Epithelial cell of proximal tubule (primary cell): Measurements from ENCODE around the gene BAIAP2L1. TPM values are rescaled to one million over a fixed set of nuclear protein-coding genes. Genes with fewer than 3 reads are reported as not detected.
"Not testable (repeated sequence)": the region's sequence is repeated elsewhere in the genome, so short reads cannot be mapped to it uniquely, and the experiment has no call there.

Source experiments
- DNase-seq: peaks from one replicate; pipeline ENCODE4 v3.0.0-alpha.2; 2011; ENCODE audit warnings: low read depth
- H3K4me3 ChIP-seq: 2 replicates; pipeline ENCODE4 v1.5.1; 2011; ENCODE audit warnings: low read depth, mild to moderate bottlenecking, low read length
- CTCF ChIP-seq: conservative IDR thresholded peaks from 2 replicates; pipeline ENCODE4 v1.5.1; 2012; ENCODE audit warnings: low read depth, mild to moderate bottlenecking, low read length
- total RNA-seq: library from RNA; depleted of rRNA; stranded (reverse); fragments of >200 nt; gene quantifications from 2 replicates; pipeline ENCODE4 v1.2.3, GENCODE V29; 2015

Gene BAIAP2L1
- total RNA-seq = 25.3 and 46.8 TPM in 2 replicates

DNA sequence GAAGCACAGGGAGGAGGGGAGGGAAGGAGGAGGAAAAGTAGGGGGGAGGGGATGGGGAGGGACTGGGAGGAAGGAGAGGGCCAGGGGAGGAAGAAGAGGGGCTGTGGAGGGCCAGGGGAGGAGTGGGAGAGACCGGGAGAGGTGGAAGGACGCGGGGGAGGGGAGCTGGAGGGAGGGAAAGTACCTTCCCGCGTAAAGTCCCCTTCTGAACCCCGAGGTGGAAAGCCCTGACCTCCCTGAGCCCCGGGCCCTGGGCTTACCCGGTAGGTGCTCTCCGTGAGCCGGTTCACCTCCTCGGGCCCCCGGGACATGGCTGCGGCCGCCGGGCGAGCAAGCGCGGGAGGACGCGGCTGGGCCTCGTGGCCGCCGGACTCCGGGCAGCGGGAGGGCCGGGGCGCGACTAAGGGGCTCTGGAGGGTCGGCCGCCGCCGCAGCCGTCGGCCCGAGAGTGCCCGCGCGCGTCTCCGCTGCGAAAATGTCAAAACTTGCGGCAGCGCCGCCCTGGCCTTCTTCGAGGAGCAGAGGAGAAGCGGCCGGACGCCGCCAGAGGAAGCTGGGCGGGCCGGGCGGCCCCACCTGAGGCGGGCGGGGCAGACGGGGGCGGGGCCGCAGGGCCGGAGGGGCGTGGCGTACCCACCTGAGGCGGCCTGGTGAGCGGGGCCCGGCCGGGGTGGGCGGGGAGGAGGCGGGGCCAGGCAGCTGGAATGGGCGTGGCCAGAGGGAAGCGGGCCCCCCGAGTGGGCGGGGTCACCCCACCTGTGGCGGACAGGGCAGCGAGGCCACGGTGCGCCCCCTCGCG lies at the start of gene BAIAP2L1:
TSS of gene BAIAP2L1 (minus strand) at position 549 of the 799 bp plus-strand sequence. CDS start at position 311, 238 bp downstream.
- H3K4me3 ChIP-seq = peak within 1 kb of the TSS; percentile 96
- TF ChIP-seq CTCF = no peak
- DNase-seq = no peak

DNA sequence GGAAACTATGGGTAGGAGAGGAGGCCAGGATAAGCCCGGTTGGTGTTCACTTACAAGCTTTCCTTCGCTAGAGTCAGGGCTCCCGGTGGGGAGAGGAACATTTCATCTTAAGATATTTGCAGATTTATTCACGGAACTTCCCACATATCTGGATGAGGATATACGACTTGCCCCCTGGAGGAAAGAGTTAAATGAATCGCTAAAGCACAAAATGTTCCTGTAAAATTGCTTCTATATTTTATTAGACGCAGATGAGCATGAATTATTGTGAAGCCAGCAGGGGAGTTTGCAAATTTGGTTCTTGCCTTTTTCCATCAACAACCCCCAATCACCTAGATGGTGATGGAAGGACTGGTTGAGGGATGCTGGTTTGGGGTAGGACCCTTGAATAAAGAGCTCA lies 47.9 kb upstream of the BAIAP2L1 start:
- no peak for DNase-seq
- no peak for TF ChIP-seq CTCF
- H3K4me3 ChIP-seq = no peak overlapping the region

- H3K4me3 ChIP-seq, DNase-seq: not testable (repeated sequence)
Observed at GRCh38 chr7:98440992-98441391, 40.1 kb upstream of the BAIAP2L1 start.

GRCh38 chr7:98439484-98439883 lies 38.6 kb upstream of the BAIAP2L1 start:
- no peak for DNase-seq
- no peak overlapping the region for H3K4me3 ChIP-seq
- no peak for TF ChIP-seq CTCF

DNA sequence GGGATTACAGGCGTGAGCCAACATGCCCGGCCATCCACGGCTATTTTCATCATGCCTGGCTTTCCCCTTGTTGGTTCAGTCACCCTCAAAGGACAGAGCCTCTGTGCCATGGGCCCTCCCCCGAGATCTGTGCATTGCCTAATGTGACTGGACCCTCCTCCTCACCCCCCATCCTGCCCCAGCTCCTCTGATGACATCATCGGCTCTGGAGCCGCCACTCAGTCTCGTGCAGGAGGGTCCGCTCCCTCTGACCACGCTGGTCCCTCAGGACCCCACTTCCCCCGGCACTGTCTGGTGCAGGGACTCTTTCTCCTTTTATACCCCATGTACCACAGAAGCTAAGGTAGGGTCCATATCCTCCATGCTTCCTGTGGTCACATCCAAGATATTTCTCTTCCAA lies 33.2 kb upstream of the BAIAP2L1 start:
- H3K4me3 ChIP-seq = no peak overlapping the region
- TF ChIP-seq CTCF = no peak
- DNase-seq = no peak

DNA sequence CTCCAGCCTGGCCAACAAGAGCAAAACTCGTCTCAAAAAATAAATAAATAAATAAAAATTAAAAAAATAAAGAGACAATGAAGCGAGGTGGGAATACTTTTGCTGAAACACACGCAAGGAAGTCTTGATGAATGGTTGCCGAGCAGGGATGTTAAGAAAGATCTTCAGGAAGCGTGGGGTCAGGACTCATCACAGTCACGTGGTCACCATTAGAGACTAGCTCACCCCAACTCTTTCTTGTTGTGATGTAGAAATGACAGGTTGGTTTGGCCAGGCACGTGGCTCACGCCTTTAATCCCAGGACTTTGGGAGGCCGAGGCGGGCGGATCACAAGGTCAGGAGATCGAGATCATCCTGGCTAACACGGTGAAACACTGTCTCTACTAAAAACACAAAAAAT lies 28.9 kb upstream of the BAIAP2L1 start:
- no peak overlapping the region for H3K4me3 ChIP-seq
- no peak for DNase-seq
- no peak for TF ChIP-seq CTCF

DNA sequence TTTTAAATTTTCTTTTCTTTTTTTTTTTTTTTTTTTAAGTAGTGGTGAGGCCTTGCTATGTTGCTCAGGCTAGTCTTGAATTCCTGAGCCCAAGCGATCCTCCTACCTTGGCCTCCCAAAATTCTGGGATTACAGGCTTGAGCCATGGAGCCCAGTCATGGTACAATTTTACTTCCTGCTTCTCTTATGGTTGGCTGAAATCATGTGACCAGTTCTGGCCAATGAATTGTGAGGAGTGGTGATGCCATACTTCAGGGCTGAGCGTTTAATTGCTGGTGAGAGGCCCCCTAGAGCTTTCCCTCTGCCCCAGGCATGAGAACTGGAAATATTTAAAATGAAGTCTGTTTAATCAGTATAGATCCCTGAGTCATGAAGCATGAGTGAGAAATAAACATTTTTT lies 22.2 kb upstream of the BAIAP2L1 start:
- TF ChIP-seq CTCF = no peak

More for the DNA sequence above, 22.2 kb upstream of the BAIAP2L1 start:
- no peak overlapping the region for H3K4me3 ChIP-seq
- no peak for DNase-seq
